ENCODE measurements around the gene PHTF2. TPM values are rescaled to one million over a fixed set of nuclear protein-coding genes. Genes with fewer than 3 reads are reported as not detected.
A peak's percentile ranks its signal among the peaks of the same experiment; 100 is the strongest.

PHTF2 gene
- total RNA-seq, 1 donor from 2014 or later = 4.2 TPM

DNA sequence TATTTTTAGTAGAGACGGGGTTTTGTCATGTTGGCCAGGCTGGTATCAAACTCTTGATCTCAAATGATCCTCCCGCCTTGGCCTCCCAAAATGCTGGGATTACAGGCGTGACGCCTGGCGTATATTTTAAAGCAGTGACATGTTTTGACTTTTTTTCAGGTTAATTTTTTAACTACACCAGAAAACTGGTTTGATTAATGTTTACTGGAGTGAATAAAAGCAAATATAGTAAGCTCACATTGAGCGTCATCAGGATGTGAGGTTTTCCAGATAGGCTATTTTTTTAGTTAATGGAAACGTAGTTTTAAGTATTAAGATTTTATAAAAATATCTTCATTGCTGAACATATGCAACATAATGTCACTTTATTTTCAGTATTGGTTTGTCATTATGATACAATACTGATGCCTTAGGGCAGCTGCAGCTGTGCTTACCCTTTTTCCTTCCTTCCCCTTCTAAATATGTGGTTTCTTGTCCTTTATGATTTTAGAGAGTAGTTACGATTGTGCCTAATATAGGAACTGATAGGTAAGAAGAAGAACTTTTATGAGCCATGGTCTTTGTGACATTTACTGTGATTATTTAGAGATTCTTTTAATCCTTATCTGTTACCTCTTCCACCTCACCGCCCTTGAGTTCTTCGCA, 37.6 kb upstream of the PHTF2 start:
- no peak for DNase-seq (ENCODE audit: low read depth)
- TF ChIP-seq, protein P1, sequence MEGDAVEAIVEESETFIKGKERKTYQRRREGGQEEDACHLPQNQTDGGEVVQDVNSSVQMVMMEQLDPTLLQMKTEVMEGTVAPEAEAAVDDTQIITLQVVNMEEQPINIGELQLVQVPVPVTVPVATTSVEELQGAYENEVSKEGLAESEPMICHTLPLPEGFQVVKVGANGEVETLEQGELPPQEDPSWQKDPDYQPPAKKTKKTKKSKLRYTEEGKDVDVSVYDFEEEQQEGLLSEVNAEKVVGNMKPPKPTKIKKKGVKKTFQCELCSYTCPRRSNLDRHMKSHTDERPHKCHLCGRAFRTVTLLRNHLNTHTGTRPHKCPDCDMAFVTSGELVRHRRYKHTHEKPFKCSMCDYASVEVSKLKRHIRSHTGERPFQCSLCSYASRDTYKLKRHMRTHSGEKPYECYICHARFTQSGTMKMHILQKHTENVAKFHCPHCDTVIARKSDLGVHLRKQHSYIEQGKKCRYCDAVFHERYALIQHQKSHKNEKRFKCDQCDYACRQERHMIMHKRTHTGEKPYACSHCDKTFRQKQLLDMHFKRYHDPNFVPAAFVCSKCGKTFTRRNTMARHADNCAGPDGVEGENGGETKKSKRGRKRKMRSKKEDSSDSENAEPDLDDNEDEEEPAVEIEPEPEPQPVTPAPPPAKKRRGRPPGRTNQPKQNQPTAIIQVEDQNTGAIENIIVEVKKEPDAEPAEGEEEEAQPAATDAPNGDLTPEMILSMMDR (IDR thresholded peaks at IDR 0.05; ENCODE audit: insufficient read depth, low read length, severe bottlenecking) = no peak
- Histone ChIP-seq H3K36me3 (ENCODE audit: control insufficient read depth, insufficient read depth, low read length) (no peaks in the 10 kb centered on the region), H3K4me3 (ENCODE audit: low read depth, low read length) (no peak overlapping the region), H3K27me3 (ENCODE audit: control insufficient read depth, insufficient read depth, low read length) (no peaks in the 10 kb centered on the region)
- FAIRE-seq = no peak

DNA sequence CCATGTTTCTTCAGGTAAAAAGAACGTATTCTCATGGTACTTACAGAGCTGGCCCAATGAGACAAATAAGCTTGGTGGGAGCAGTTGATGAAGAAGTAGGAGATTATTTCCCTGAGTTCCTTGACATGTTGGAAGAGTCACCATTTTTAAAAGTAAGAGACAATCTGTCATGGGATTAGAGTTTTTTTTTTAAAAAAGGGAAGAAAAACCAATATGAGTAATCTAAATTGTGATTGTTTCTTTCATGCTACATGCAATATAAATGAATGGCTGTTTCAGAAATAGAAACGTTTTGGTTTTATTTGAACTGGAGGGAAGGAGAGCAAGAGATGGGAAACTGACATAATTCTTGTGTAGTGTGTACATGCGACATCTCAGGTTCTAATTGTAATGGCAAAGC, 33.1 kb upstream of the PHTF2 start:
- FAIRE-seq (no peak), DNase-seq (ENCODE audit: low read depth) (no peak)
- Histone ChIP-seq H3K4me3 (ENCODE audit: low read depth, low read length) (no peak overlapping the region), H3K27me3 (ENCODE audit: control insufficient read depth, insufficient read depth, low read length) (no peaks in the 10 kb centered on the region), H3K36me3 (ENCODE audit: control insufficient read depth, insufficient read depth, low read length) (no peaks in the 10 kb centered on the region)
- TF ChIP-seq, protein P1 (IDR thresholded peaks at IDR 0.05; ENCODE audit: insufficient read depth, low read length, severe bottlenecking) = no peak

DNA sequence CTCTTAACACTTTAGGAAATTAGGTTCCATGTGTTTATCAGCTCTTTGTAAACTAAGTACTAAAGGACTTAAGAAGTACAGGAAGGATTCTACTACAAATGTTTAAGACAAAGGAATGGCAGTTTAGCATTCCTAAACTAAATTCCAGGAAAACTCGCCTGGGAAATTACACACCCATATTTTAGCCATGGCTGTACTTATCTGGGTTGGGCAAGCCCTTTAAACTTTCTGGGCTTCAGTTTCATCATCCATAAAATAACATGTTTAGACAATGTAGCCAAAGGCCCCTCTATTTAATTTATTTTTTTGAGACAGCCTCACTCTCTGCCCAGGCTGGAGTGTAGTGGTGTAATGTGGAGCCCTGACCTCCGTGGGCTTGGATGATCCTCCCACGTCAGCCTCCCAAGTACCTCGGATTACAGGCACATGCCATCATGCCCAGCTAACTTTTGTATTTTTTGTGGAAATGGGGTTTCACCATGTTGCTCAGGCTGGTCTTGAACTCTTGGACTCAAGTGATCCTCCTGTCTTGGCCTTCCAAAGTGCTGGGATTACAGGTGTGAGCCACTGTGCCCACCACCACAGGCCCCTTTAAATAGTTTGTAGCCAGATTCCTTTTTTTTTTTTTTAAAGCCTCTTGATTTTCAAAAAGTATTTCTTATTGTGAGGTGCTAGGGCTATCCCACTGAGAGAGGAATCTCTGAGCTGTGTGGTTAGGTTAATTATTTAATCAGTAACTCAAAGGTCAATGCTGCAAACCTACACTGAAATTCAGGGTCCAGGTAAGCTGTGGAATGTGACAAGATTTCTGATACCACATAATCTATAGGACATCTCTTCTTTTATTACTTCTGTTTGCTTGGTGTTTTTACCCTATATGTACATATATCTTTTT, 32.4 kb upstream of the PHTF2 start:
- Histone ChIP-seq H3K27me3 (ENCODE audit: control insufficient read depth, insufficient read depth, low read length) (no peaks in the 10 kb centered on the region), H3K4me3 (ENCODE audit: low read depth, low read length) (no peak overlapping the region), H3K36me3 (ENCODE audit: control insufficient read depth, insufficient read depth, low read length) (no peaks in the 10 kb centered on the region)
- TF ChIP-seq, protein P1 (IDR thresholded peaks at IDR 0.05; ENCODE audit: insufficient read depth, low read length, severe bottlenecking) = no peak
- DNase-seq (ENCODE audit: low read depth) (peak; percentile 19), FAIRE-seq (no peak)

DNA sequence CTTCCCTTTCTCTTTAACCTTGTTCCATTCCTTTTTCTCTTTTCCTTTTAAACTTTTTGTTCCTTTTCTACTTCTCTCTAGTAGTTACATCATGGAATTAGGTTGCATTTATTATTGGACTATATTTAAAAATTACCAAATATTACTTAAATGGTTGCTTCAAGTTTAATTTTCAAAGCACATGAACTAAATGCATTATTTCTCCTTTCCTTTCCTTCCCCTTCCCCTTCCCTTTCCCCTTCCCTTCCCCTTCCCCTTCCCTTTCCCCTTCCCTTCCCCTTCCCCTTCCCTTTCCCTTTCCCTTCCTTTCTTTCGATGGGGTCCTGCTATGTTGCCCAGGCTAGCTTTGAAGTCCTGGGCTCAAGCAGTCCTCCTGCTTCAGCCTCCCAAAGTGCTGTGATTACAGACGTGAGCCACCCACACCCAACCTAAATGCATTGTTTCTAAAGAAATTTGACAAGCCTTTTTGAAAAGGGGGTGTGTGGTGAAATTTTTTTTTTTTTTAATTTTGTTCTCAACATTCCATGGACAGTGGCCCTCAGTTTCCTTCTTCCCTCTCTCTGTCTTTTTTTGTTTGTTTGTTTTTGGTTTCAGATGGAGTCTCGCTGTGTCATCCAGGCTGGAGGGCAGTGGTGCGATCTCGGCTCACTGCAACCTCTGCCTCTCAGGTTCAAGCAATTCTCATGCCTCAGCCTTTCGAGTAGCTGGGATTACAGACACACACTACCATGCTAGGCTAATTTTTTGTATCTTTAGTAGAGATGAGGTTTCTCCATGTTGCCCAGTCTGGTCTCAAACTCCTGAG, 31.6 kb upstream of the PHTF2 start:
- TF ChIP-seq, protein P1 (IDR thresholded peaks at IDR 0.05; ENCODE audit: insufficient read depth, low read length, severe bottlenecking) = no peak
- Histone ChIP-seq H3K4me3 (ENCODE audit: low read depth, low read length) (no peak overlapping the region), H3K36me3 (ENCODE audit: control insufficient read depth, insufficient read depth, low read length) (no peaks in the 10 kb centered on the region), H3K27me3 (ENCODE audit: control insufficient read depth, insufficient read depth, low read length) (no peaks in the 10 kb centered on the region)
- DNase-seq (ENCODE audit: low read depth) (no peak), FAIRE-seq (no peak)

DNA sequence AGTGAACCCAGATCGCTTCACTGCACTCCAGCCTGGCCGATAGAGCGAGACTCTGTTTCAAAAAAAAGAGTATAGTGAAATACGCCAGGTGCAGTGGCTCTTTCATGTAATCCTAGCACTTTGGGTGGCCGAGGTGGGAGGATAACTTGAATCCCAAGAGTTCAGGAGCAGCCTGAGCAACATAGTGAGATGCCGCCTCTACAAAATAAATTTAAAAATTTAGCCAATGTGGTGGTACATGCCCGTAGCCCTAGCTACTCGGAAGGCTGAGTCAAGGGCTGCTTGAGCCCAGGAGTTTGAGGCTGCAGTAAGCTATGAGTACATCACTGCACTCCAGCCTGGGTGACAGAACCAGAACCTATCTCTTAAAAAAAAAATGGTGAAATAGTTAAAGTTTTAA, 28.3 kb upstream of the PHTF2 start:
- no peak for DNase-seq (ENCODE audit: low read depth)
- Histone ChIP-seq H3K27me3 (ENCODE audit: control insufficient read depth, insufficient read depth, low read length) (no peaks in the 10 kb centered on the region), H3K36me3 (ENCODE audit: control insufficient read depth, insufficient read depth, low read length) (no peaks in the 10 kb centered on the region), H3K4me3 (ENCODE audit: low read depth, low read length) (no peak overlapping the region)
- FAIRE-seq = no peak
- TF ChIP-seq, protein P1 (IDR thresholded peaks at IDR 0.05; ENCODE audit: insufficient read depth, low read length, severe bottlenecking) = no peak

All from bronchial epithelial cell (primary cell).